Measurements from ENCODE around the gene FRMPD2.

GRCh38 chr10:48299066-48299465 lies 24.6 kb upstream of the FRMPD2 start:
- TF ChIP-seq CTCF (conservative IDR thresholded peaks at IDR 0.05; ENCODE audit: low read length) (no peak), EZH2phosphoT487 (IDR thresholded peaks at IDR 0.05; ENCODE audit: borderline replicate concordance) (no peak)

Data from Loucy (cell line).